HepG2 (cell line): ENCODE measurements around the gene HLA-DPA1. TPM values are rescaled to one million over a fixed set of nuclear protein-coding genes. Genes with fewer than 3 reads are reported as not detected.

Source experiments
- ATAC-seq: fragments of 200-7000 bp; cut with Tn5 transposase; 3 replicates; pipeline ENCODE4 v1.9.1; 2020; ENCODE audit warnings: mild to moderate bottlenecking, moderate library complexity
- BruUV-seq: library from RNA; stranded (reverse); fragments of 400-500 nt; replicated peaks from 2 replicates; lab custom pipeline; 2021; lab: Mats Ljungman, UMichigan
- CTCF ChIA-PET: fragments of 300-600 bp; formaldehyde crosslinking; extraction: SDS; loops from one replicate; lab custom pipeline; 2021; ENCODE audit warnings: low total read pairs, inconsistent platforms, low intra/inter-chr PET ratio; lab: Yijun Ruan, JAX
- POLR2A ChIA-PET: fragments of 350-600 bp; sonication (Branson Sonifier 250); formaldehyde crosslinking; loops from one replicate; lab custom pipeline; 2020; ENCODE audit warnings: antibody characterized with exemption, inconsistent platforms; lab: Yijun Ruan, JAX
- DNase-seq: peaks from one replicate; pipeline ENCODE4 v3.0.0-alpha.2; 2015; ENCODE audit warnings: low spot score
- FAIRE-seq: peaks from 3 replicates; lab custom pipeline; 2011; peaks lifted over from hg19 to GRCh38; lab: Jason Lieb, UNC
- H2AFZ ChIP-seq: one replicate; pipeline ENCODE4 v1.6.1; 2011; ENCODE audit warnings: low read length, inconsistent platforms
- H3K27ac ChIP-seq: fragments of 300-600 bp; 3 replicates; pipeline ENCODE4 v1.8.0; 2011; ENCODE audit warnings: mixed run types, mild to moderate bottlenecking, mixed read lengths, low read length, inconsistent platforms; ENCODE audit not compliant: insufficient read depth; ENCODE audit errors: extremely low read length
- H3K27me3 ChIP-seq, 2 experiments: fragments of 200-600 bp in 1 of 2; 2 replicates in 1 of 2; 3 replicates in 1 of 2; pipeline versions ENCODE4 v1.6.0 to v1.8.0; 2011; ENCODE audit warnings: low read length in 2 of 2, mild to moderate bottlenecking in 2 of 2, moderate library complexity in 2 of 2, inconsistent platforms in 1 of 2; ENCODE audit not compliant: insufficient read depth in 2 of 2, control insufficient read depth in 1 of 2
- H3K36me3 ChIP-seq, 2 experiments: fragments of 200-600 bp in 1 of 2; replicated peaks in 1 of 2; 2 replicates in 1 of 2; 3 replicates in 1 of 2; pipeline versions ENCODE4 v1.5.1 to v1.8.0; 2011; ENCODE audit warnings: low read length in 2 of 2, inconsistent platforms in 1 of 2; ENCODE audit not compliant: insufficient read depth in 2 of 2, control insufficient read depth in 1 of 2
- H3K4me1 ChIP-seq: 2 replicates; pipeline ENCODE4 v1.5.1; 2012; ENCODE audit warnings: low read length, inconsistent platforms; ENCODE audit not compliant: insufficient read depth
- H3K4me2 ChIP-seq: 2 replicates; pipeline ENCODE4 v1.6.0; 2011; ENCODE audit warnings: low read depth, low read length, inconsistent platforms
- H3K4me3 ChIP-seq, 3 experiments: fragments of 200-600 bp in 1 of 3; sonication (generic), shearing (Covaris generic) in 1 of 3; replicated peaks in 1 of 3; 2 replicates each; pipeline ENCODE4 v1.5.1; 2011 to 2016; ENCODE audit warnings: low read length in 3 of 3, inconsistent platforms in 2 of 3, low read depth in 2 of 3, mild to moderate bottlenecking in 2 of 3, control low read depth in 1 of 3, mixed read lengths in 1 of 3; ENCODE audit not compliant: insufficient read depth in 1 of 3
- H3K79me2 ChIP-seq: one replicate; pipeline ENCODE4 v1.6.1; 2011; ENCODE audit warnings: low read length, inconsistent platforms; ENCODE audit not compliant: insufficient read depth
- H3K9ac ChIP-seq: 2 replicates; pipeline ENCODE4 v1.6.0; 2011; ENCODE audit warnings: mild to moderate bottlenecking, low read depth, low read length, inconsistent platforms; ENCODE audit not compliant: insufficient read depth
- H3K9me3 ChIP-seq: 2 replicates; pipeline ENCODE4 v1.5.1; 2012; ENCODE audit warnings: mild to moderate bottlenecking, low read length
- H4K20me1 ChIP-seq: 2 replicates; pipeline ENCODE4 v1.6.0; 2011; ENCODE audit warnings: inconsistent platforms, mild to moderate bottlenecking, low read length, moderate library complexity; ENCODE audit not compliant: insufficient read depth
- CBX5 ChIP-seq: sonication (generic); formaldehyde crosslinking; IDR thresholded peaks from 2 replicates; pipeline ENCODE4 v1.4.0; 2020; ENCODE audit warnings: missing genetic modification reagents, borderline replicate concordance
- RORA ChIP-seq: sonication (generic); formaldehyde crosslinking; IDR thresholded peaks from 2 replicates; pipeline ENCODE4 v1.5.0; 2020; ENCODE audit warnings: mild to moderate bottlenecking, missing genetic modification reagents, moderate library complexity
- SNRNP70 ChIP-seq: fragments of 200-400 bp; formaldehyde crosslinking; IDR thresholded peaks from 2 replicates; pipeline ENCODE4 v1.6.1; 2017; ENCODE audit warnings: mild to moderate bottlenecking, low read depth, low read length, moderate library complexity
- SSRP1 ChIP-seq: IDR thresholded peaks from 2 replicates; pipeline ENCODE4 v1.6.1; 2016; ENCODE audit warnings: control low read depth
- STAT5B ChIP-seq: sonication (generic); formaldehyde crosslinking; IDR thresholded peaks from 2 replicates; pipeline ENCODE4 v1.4.0; 2020; ENCODE audit warnings: missing genetic modification reagents
- ZNF337 ChIP-seq: sonication (generic); formaldehyde crosslinking; IDR thresholded peaks from 2 replicates; pipeline ENCODE4 v1.5.1; 2020; ENCODE audit warnings: missing genetic modification reagents, low read depth, mild to moderate bottlenecking, borderline replicate concordance
- ZNF367 ChIP-seq: sonication (generic); formaldehyde crosslinking; IDR thresholded peaks from 2 replicates; pipeline ENCODE4 v1.4.0; 2020; ENCODE audit warnings: missing genetic modification reagents, borderline replicate concordance
- ZNF672 ChIP-seq: sonication (generic); formaldehyde crosslinking; IDR thresholded peaks from 2 replicates; pipeline ENCODE4 v1.8.1; 2022; ENCODE audit warnings: missing genetic modification reagents
- WGBS: methylation state at CpG from one replicate; pipeline ENCODE4 v1.1.6; 2017; ENCODE audit warnings: low lambda C conversion rate; 5-methylcytosine and 5-hydroxymethylcytosine counted together
- in situ Hi-C: cut with HindIII; loops from 2 replicates; pipeline ENCODE4 v1.10.0; 2017; ENCODE audit warnings: low pct_unique_long_range_greater_than_20kb; ENCODE audit not compliant: extremely low pct_ligation_motif_present
- intact Hi-C: fragments of 100-400 bp; cut with micrococcal nuclease; formaldehyde crosslinking; loops from one replicate; pipeline ENCODE4 v1.10.0; 2022; ENCODE audit not compliant: unreplicated experiment
- polyA plus RNA-seq, 8 experiments: library from polyadenylated mRNA; depleted of rRNA in 3 of 8; stranded (reverse) in 7 of 8; unstranded in 1 of 8; fragments of >200 nt; fragmentation: Illumina TruSeq in 4 of 8; extraction: Trizol in 4 of 8; gene quantifications; 2 replicates each; pipeline versions ENCODE4 v1.2.1 to v1.2.3, GENCODE V29; 2011 to 2016; ENCODE audit warnings: low read depth in 4 of 8, missing spikeins in 1 of 8, mixed read lengths in 1 of 8; ENCODE audit not compliant: insufficient read depth in 1 of 8
- total RNA-seq, 5 experiments: library from RNA; depleted of rRNA; stranded (reverse); fragments of >200 nt; fragmentation: Illumina TruSeq; extraction: Trizol; gene quantifications; 2 replicates each; pipeline ENCODE4 v1.2.3, GENCODE V29; 2016; ENCODE audit warnings: low read depth in 1 of 5
- TF ChIP-seq, protein P1 (sequence below): sonication (generic); formaldehyde crosslinking; IDR thresholded peaks from 2 replicates; pipeline ENCODE4 v1.4.0; 2020; ENCODE audit warnings: missing genetic modification reagents, borderline replicate concordance
- TF ChIP-seq, protein P2 (sequence below): sonication (generic); formaldehyde crosslinking; IDR thresholded peaks from 2 replicates; pipeline ENCODE4 v1.4.0; 2020; ENCODE audit warnings: missing genetic modification reagents
- TF ChIP-seq, protein P3 (sequence below): IDR thresholded peaks from 2 replicates; pipeline ENCODE4 v1.6.1; 2016; ENCODE audit warnings: missing biosample characterization, missing genetic modification reagents, low read depth
- TF ChIP-seq, protein P4 (sequence below): sonication (generic); IDR thresholded peaks from 2 replicates; pipeline ENCODE4 v1.6.1; 2016; ENCODE audit warnings: low read depth, borderline replicate concordance

HLA-DPA1 gene
- total and polyA plus RNA-seq, 2 of the 13 experiments (the other 11 are each of a cell fraction or from before 2014, with no cell fraction given) = not detected

DNA sequence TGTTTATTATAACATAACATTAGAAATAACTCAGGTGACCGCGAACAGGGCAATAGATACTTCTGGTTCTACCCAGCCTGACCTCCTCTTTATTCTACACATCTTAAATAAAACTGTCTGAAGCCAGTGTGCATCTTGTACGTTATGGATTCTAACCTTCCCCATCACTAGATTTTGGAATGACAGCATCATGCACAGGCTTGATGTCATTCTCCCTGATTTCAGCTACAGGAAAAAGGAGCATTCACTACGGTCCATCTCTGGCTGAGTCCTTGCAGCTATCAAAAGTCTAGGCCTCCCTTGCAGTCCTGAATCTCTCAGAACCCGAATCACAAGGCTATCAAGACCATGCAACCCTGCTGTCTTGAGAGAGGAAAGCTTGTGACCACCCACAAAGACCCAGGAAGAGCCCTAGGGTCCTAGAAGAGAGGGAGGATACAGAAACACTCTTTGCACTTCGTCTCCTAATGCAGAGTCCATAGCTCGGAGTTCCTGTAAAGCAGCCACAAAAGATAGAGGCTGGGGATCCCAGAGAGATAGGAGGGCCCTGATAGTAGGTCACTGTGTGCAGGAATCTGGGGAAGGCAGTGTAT lies 845 bp downstream of the HLA-DPA1 start:
- H3K9me3 ChIP-seq = no peaks in the 10 kb centered on the region
- H2AFZ ChIP-seq = no peak overlapping the region
- no peak overlapping the region for H3K27ac ChIP-seq
- ATAC-seq (no peak), DNase-seq (no peak), FAIRE-seq (no peak)
- ChIA-PET CTCF (no interaction called here), POLR2A (no interaction called here)
- H3K4me2 ChIP-seq = no peak overlapping the region
- H3K9ac ChIP-seq = no peak overlapping the region
- H3K36me3 ChIP-seq = no peaks in the 10 kb centered on the region
- in situ Hi-C loops (no loop called here), intact Hi-C loops (no loop called here)
- no peaks in the 10 kb centered on the region for H4K20me1 ChIP-seq
- no peaks in the 10 kb centered on the region for H3K79me2 ChIP-seq
- H3K27me3 ChIP-seq = peaks cover 0 to 14% of the 10 kb centered on the region in 2 experiments; a peak in 4 of 5 replicates
- no peak overlapping the region for H3K4me3 ChIP-seq
- no TSS peak for BruUV-seq
- WGBS = 27% methylated on average over 7 of the region's 7 CpGs
- H3K4me1 ChIP-seq = no peaks in the 10 kb centered on the region
- TF ChIP-seq, protein P1, sequence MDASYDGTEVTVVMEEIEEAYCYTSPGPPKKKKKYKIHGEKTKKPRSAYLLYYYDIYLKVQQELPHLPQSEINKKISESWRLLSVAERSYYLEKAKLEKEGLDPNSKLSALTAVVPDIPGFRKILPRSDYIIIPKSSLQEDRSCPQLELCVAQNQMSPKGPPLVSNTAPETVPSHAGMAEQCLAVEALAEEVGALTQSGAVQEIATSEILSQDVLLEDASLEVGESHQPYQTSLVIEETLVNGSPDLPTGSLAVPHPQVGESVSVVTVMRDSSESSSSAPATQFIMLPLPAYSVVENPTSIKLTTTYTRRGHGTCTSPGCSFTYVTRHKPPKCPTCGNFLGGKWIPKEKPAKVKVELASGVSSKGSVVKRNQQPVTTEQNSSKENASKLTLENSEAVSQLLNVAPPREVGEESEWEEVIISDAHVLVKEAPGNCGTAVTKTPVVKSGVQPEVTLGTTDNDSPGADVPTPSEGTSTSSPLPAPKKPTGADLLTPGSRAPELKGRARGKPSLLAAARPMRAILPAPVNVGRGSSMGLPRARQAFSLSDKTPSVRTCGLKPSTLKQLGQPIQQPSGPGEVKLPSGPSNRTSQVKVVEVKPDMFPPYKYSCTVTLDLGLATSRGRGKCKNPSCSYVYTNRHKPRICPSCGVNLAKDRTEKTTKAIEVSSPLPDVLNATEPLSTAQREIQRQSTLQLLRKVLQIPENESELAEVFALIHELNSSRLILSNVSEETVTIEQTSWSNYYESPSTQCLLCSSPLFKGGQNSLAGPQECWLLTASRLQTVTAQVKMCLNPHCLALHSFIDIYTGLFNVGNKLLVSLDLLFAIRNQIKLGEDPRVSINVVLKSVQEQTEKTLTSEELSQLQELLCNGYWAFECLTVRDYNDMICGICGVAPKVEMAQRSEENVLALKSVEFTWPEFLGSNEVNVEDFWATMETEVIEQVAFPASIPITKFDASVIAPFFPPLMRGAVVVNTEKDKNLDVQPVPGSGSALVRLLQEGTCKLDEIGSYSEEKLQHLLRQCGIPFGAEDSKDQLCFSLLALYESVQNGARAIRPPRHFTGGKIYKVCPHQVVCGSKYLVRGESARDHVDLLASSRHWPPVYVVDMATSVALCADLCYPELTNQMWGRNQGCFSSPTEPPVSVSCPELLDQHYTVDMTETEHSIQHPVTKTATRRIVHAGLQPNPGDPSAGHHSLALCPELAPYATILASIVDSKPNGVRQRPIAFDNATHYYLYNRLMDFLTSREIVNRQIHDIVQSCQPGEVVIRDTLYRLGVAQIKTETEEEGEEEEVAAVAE (CRISPR knock-in tag) = no peak
- TF ChIP-seq CBX5 (CRISPR knock-in tag) = no peak
- TF ChIP-seq STAT5B (CRISPR knock-in tag) = no peak
- no peak for TF ChIP-seq SSRP1 (CRISPR knock-in tag)
- no peak for TF ChIP-seq ZNF367 (CRISPR knock-in tag)
- TF ChIP-seq, protein P2, sequence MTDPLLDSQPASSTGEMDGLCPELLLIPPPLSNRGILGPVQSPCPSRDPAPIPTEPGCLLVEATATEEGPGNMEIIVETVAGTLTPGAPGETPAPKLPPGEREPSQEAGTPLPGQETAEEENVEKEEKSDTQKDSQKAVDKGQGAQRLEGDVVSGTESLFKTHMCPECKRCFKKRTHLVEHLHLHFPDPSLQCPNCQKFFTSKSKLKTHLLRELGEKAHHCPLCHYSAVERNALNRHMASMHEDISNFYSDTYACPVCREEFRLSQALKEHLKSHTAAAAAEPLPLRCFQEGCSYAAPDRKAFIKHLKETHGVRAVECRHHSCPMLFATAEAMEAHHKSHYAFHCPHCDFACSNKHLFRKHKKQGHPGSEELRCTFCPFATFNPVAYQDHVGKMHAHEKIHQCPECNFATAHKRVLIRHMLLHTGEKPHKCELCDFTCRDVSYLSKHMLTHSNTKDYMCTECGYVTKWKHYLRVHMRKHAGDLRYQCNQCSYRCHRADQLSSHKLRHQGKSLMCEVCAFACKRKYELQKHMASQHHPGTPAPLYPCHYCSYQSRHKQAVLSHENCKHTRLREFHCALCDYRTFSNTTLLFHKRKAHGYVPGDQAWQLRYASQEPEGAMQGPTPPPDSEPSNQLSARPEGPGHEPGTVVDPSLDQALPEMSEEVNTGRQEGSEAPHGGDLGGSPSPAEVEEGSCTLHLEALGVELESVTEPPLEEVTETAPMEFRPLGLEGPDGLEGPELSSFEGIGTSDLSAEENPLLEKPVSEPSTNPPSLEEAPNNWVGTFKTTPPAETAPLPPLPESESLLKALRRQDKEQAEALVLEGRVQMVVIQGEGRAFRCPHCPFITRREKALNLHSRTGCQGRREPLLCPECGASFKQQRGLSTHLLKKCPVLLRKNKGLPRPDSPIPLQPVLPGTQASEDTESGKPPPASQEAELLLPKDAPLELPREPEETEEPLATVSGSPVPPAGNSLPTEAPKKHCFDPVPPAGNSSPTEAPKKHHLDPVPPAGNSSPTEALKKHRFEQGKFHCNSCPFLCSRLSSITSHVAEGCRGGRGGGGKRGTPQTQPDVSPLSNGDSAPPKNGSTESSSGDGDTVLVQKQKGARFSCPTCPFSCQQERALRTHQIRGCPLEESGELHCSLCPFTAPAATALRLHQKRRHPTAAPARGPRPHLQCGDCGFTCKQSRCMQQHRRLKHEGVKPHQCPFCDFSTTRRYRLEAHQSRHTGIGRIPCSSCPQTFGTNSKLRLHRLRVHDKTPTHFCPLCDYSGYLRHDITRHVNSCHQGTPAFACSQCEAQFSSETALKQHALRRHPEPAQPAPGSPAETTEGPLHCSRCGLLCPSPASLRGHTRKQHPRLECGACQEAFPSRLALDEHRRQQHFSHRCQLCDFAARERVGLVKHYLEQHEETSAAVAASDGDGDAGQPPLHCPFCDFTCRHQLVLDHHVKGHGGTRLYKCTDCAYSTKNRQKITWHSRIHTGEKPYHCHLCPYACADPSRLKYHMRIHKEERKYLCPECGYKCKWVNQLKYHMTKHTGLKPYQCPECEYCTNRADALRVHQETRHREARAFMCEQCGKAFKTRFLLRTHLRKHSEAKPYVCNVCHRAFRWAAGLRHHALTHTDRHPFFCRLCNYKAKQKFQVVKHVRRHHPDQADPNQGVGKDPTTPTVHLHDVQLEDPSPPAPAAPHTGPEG (CRISPR knock-in tag) = no peak
- TF ChIP-seq, protein P3, sequence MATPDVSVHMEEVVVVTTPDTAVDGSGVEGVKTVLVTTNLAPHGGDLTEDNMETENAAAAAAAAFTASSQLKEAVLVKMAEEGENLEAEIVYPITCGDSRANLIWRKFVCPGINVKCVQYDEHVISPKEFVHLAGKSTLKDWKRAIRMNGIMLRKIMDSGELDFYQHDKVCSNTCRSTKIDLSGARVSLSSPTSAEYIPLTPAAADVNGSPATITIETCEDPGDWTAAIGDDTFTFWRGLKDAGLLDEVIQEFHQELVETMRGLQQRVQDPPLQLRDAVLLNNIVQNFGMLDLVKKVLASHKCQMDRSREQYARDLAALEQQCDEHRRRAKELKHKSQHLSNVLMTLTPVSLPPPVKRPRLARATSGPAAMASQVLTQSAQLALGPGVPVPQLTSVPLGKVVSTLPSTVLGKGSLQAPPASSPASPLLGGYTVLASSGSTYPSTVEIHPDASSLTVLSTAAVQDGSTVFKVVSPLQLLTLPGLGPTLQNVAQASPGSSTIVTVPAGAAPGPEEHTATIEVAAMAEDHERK (CRISPR knock-in tag) = no peak
- no peak for TF ChIP-seq SNRNP70
- no peak for TF ChIP-seq ZNF672 (CRISPR knock-in tag)
- no peak for TF ChIP-seq ZNF337 (CRISPR knock-in tag)
- TF ChIP-seq, protein P4, sequence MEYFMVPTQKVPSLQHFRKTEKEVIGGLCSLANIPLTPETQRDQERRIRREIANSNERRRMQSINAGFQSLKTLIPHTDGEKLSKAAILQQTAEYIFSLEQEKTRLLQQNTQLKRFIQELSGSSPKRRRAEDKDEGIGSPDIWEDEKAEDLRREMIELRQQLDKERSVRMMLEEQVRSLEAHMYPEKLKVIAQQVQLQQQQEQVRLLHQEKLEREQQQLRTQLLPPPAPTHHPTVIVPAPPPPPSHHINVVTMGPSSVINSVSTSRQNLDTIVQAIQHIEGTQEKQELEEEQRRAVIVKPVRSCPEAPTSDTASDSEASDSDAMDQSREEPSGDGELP = no peak
- TF ChIP-seq RORA (CRISPR knock-in tag) = no peak
